Neutrophil (primary cell): ENCODE measurements around the gene RHAG.

ENCODE experiments used
- H3K27ac ChIP-seq: fragments of 200-600 bp; sonication (generic); 2 replicates; pipeline ENCODE4 v1.5.1; 2016; ENCODE audit warnings: mild to moderate bottlenecking, moderate library complexity
- H3K27me3 ChIP-seq: fragments of 200-600 bp; sonication (generic); 2 replicates; pipeline ENCODE4 v1.6.0; 2016; ENCODE audit warnings: mild to moderate bottlenecking
- H3K36me3 ChIP-seq: fragments of 200-600 bp; sonication (generic); 2 replicates; pipeline ENCODE4 v1.5.1; 2017
- H3K4me1 ChIP-seq, 2 experiments: fragments of 200-600 bp in 1 of 2; sonication (generic) in 1 of 2; 1 replicate in 1 of 2; 2 replicates in 1 of 2; pipeline versions ENCODE4 v1.5.1 to v1.6.1; 2013 to 2016; ENCODE audit warnings: low read depth in 1 of 2, low read length in 1 of 2, mild to moderate bottlenecking in 1 of 2, moderate library complexity in 1 of 2; ENCODE audit not compliant: control insufficient read depth in 1 of 2, insufficient read depth in 1 of 2
- H3K4me3 ChIP-seq, 2 experiments: fragments of 200-600 bp in 1 of 2; sonication (generic) in 1 of 2; 1 replicate in 1 of 2; 2 replicates in 1 of 2; pipeline ENCODE4 v1.5.1; 2013 to 2016; ENCODE audit warnings: low read depth in 1 of 2, low read length in 1 of 2, mild to moderate bottlenecking in 1 of 2, moderate library complexity in 1 of 2
- H3K9me3 ChIP-seq: fragments of 200-600 bp; sonication (generic); 2 replicates; pipeline ENCODE4 v1.5.1; 2016
- CTCF ChIP-seq: fragments of 200-600 bp; sonication (generic); IDR thresholded peaks from 2 replicates; pipeline ENCODE4 v1.5.1; 2016; ENCODE audit warnings: antibody characterized with exemption

RHAG gene

GRCh38 chr6:49646130-49646824, 9.6 kb upstream of the RHAG start:
- Histone ChIP-seq H3K27me3 (no peaks in the 10 kb centered on the region), H3K36me3 (no peaks in the 10 kb centered on the region), H3K9me3 (no peaks in the 10 kb centered on the region), H3K4me3 (no peak overlapping the region), H3K27ac (no peak overlapping the region), H3K4me1 (no peaks in the 10 kb centered on the region)
- TF ChIP-seq CTCF: no peak

GRCh38 chr6:49645139-49645538, 8.5 kb upstream of the RHAG start:
- Histone ChIP-seq H3K4me1 (no peaks in the 10 kb centered on the region), H3K27me3 (no peaks in the 10 kb centered on the region), H3K27ac (no peak overlapping the region), H3K9me3 (no peaks in the 10 kb centered on the region), H3K36me3 (no peaks in the 10 kb centered on the region), H3K4me3 (no peak overlapping the region)
- no peak for TF ChIP-seq CTCF

DNA sequence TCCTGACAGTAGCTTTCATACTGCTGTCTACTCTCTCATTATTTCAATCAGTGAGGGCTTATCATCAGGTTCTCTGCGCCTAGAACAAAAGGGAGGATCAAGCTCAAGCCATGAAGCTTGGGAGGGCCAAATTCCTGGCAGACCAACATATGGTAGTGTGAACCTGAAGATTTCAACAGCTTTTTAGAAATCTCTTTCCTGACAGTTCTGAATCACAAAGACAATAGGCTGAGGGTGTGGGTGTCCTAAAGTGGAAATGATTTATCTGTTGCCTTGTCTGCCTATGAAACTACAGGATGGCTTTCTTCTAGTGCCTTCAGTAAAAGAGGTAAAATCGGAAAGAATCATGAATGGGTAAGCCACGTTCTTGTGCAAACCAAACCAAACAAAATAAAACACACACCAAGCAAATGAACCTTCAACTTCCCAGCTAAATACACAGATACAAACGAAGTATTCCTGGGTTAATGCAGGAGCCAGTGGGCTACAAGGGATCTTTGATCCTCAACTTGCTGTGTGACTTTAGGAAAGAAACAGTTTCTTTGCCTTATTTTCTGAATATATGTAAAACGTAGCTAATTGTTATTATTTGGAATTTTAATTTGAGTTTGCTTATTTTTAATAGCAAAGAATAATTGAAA, 2.7 kb upstream of the RHAG start:
- H3K27ac ChIP-seq: no peak overlapping the region

DNA sequence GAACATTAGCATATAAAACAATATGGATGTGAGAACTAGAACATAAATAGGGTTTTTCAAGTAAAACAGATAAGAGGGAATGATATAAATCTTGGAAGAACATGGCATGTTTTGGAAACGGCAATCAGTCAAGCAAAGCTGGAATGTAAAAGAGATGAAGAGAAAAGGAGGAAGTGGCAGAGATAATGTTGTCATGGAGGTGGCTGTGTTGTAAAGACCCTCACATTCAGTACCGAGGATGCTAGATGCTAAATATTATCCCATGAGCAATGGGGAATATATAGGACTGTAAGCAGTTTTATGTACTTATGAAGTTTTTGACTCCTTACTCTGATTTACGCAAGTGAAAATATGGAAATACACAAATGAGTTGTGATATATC, 702 bp upstream of the RHAG start:
- H3K4me1 ChIP-seq: no peaks in the 10 kb centered on the region
- H3K9me3 ChIP-seq: no peaks in the 10 kb centered on the region
- no peak for TF ChIP-seq CTCF
- H3K36me3 ChIP-seq: no peaks in the 10 kb centered on the region
- no peak overlapping the region for H3K4me3 ChIP-seq
- H3K27ac ChIP-seq: no peak overlapping the region
- H3K27me3 ChIP-seq: no peaks in the 10 kb centered on the region

More for the DNA sequence above, 2.7 kb upstream of the RHAG start:
- Histone ChIP-seq H3K36me3 (no peaks in the 10 kb centered on the region), H3K4me3 (no peak overlapping the region), H3K27me3 (no peaks in the 10 kb centered on the region), H3K4me1 (no peaks in the 10 kb centered on the region), H3K9me3 (no peaks in the 10 kb centered on the region)
- TF ChIP-seq CTCF: no peak

DNA sequence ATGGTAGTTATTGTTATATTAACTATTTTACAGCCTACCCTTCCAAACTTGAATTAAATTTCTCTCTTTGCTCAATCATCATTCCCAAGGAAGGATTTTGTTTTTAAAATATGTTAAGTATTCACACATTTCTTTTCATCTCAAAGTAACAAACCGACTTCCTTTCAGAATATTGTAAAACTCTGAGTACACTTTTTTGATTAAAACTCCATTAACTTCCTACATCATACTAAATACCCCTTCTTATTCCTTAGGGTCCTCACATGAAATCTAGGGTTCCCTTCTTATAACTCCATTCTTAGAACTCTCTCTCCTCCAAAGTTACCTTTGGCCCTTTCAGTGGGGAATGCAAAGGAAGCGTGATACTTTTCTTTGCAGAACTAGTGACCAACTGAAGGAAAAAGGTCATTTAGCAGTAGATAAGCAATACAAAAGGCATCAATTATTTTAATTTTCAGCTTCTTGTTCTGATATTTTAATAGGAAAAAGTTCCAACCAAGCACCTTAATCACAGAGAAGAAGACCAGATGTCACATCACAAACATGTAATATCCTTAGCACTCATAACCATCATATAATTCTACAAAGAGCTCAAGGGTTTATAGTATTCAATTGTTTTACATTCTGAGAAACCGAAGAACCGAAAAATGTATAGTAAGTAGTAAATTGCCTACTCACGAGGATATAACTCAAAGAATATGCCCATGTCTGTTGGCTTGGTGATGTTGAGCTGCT, 494 bp downstream of the RHAG start:
- Histone ChIP-seq H3K36me3 (no peaks in the 10 kb centered on the region), H3K4me3 (no peak overlapping the region), H3K4me1 (no peaks in the 10 kb centered on the region), H3K9me3 (no peaks in the 10 kb centered on the region), H3K27ac (no peak overlapping the region), H3K27me3 (no peaks in the 10 kb centered on the region)
- no peak for TF ChIP-seq CTCF
